Measurements from ENCODE around the gene HELT.

The HELT gene

GRCh38 chr4:185004562-185005218 lies 13.6 kb upstream of the HELT start:
- DNase-seq: no peak

- DNase-seq: peak; percentile 44
Observed at GRCh38 chr4:185005219-185005819, 13.0 kb upstream of the HELT start.

GRCh38 chr4:185011408-185011807 lies 6.9 kb upstream of the HELT start:
- DNase-seq: no peak

GRCh38 chr4:185013417-185014125 lies 4.7 kb upstream of the HELT start:
- DNase-seq: no peak

GRCh38 chr4:185015108-185015507 lies 3.2 kb upstream of the HELT start:
- DNase-seq: no peak

- DNase-seq: no peak
Observed at GRCh38 chr4:185016101-185016940, 2.0 kb upstream of the HELT start.

- no peak for DNase-seq
Observed at GRCh38 chr4:185016946-185017758, 1.1 kb upstream of the HELT start.

GRCh38 chr4:185018834-185019455 lies 655 bp downstream of the HELT start:
- no peak for DNase-seq

- DNase-seq: no peak
Observed at GRCh38 chr4:185019456-185020292, 1.4 kb downstream of the HELT start.

- DNase-seq: no peak
Observed at GRCh38 chr4:185020293-185020808, 2.1 kb downstream of the HELT start.

- DNase-seq: no peak
Observed at GRCh38 chr4:185020863-185021761, 2.8 kb downstream of the HELT start.

GRCh38 chr4:185023471-185023870 lies 5.2 kb downstream of the HELT start:
- DNase-seq: no peak

GRCh38 chr4:185028625-185029024 lies 10.3 kb downstream of the HELT start:
- DNase-seq: no peak

GRCh38 chr4:185031611-185032010 lies 13.3 kb downstream of the HELT start:
- DNase-seq: no peak

GRCh38 chr4:185033072-185033471 lies 14.8 kb downstream of the HELT start:
- no peak for DNase-seq

GRCh38 chr4:185033950-185034349 lies 15.7 kb downstream of the HELT start:
- DNase-seq: no peak

- no peak for DNase-seq
Observed at GRCh38 chr4:185035284-185035683, 17.0 kb downstream of the HELT start.

- no peak for DNase-seq
Observed at GRCh38 chr4:185036019-185036418, 17.7 kb downstream of the HELT start.

GRCh38 chr4:185036842-185037241 lies 18.6 kb downstream of the HELT start:
- DNase-seq: no peak

Measured in T1000 (cell line).